ENCODE results near the gene RBMS1.

RBMS1 gene

GRCh38 chr2:160433466-160434140 is 60.0 kb downstream of the RBMS1 start:
- DNase-seq (ENCODE audit: low spot score): no peak

- no peak for DNase-seq (ENCODE audit: low spot score)
Measured at GRCh38 chr2:160432633-160433032, 61.0 kb downstream of the RBMS1 start.

- no peak for DNase-seq (ENCODE audit: low spot score)
Measured at GRCh38 chr2:160431441-160431840, 62.2 kb downstream of the RBMS1 start.

- DNase-seq (ENCODE audit: low spot score): no peak
Measured at GRCh38 chr2:160430001-160430344, 63.6 kb downstream of the RBMS1 start.

- DNase-seq (ENCODE audit: low spot score): peak; percentile 83
Measured at GRCh38 chr2:160429248-160430000, 64.2 kb downstream of the RBMS1 start.

- no peak for DNase-seq (ENCODE audit: low spot score)
Measured at GRCh38 chr2:160428405-160428763, 65.2 kb downstream of the RBMS1 start.

GRCh38 chr2:160427629-160428404 is 65.8 kb downstream of the RBMS1 start:
- peak; percentile 75 for DNase-seq (ENCODE audit: low spot score)

- no peak for DNase-seq (ENCODE audit: low spot score)
Measured at GRCh38 chr2:160426604-160427003, 67.0 kb downstream of the RBMS1 start.

GRCh38 chr2:160425434-160426151 is 68.0 kb downstream of the RBMS1 start:
- DNase-seq (ENCODE audit: low spot score): no peak

- DNase-seq (ENCODE audit: low spot score): no peak
Measured at GRCh38 chr2:160423126-160423525, 70.5 kb downstream of the RBMS1 start.

- DNase-seq (ENCODE audit: low spot score): peak; percentile 35
Measured at GRCh38 chr2:160421646-160422501, 71.7 kb downstream of the RBMS1 start.

GRCh38 chr2:160420711-160421110 is 72.9 kb downstream of the RBMS1 start:
- DNase-seq (ENCODE audit: low spot score): no peak

GRCh38 chr2:160419776-160420505 is 73.7 kb downstream of the RBMS1 start:
- no peak for DNase-seq (ENCODE audit: low spot score)

- no peak for DNase-seq (ENCODE audit: low spot score)
Measured at GRCh38 chr2:160418853-160419252, 74.8 kb downstream of the RBMS1 start.

- no peak for DNase-seq (ENCODE audit: low spot score)
Measured at GRCh38 chr2:160418398-160418765, 75.2 kb downstream of the RBMS1 start.

GRCh38 chr2:160417745-160418397 is 75.7 kb downstream of the RBMS1 start:
- DNase-seq (ENCODE audit: low spot score): no peak

GRCh38 chr2:160415991-160416390 is 77.6 kb downstream of the RBMS1 start:
- DNase-seq (ENCODE audit: low spot score): no peak

GRCh38 chr2:160411955-160412354 is 81.7 kb downstream of the RBMS1 start:
- DNase-seq (ENCODE audit: low spot score): no peak

- DNase-seq (ENCODE audit: low spot score): peak; percentile 53
Measured at GRCh38 chr2:160411167-160411566, 82.4 kb downstream of the RBMS1 start.

GRCh38 chr2:160409480-160409879 is 84.1 kb downstream of the RBMS1 start:
- no peak for DNase-seq (ENCODE audit: low spot score)

All from NAMALWA (cell line).